Cardiac septum (tissue), 1 donor: Measurements from ENCODE around the gene SYK. TPM values are rescaled to one million over a fixed set of nuclear protein-coding genes. Genes with fewer than 3 reads are reported as not detected.
"Not testable (repeated sequence)": the region's sequence is repeated elsewhere in the genome, so short reads cannot be mapped to it uniquely, and the experiment has no call there.

Source experiments
- DNase-seq: peaks from one replicate; pipeline ENCODE4 v3.0.0-alpha.2; 2020; ENCODE audit warnings: low spot score
- intact Hi-C: fragments of 100-400 bp; cut with DNase I; formaldehyde crosslinking; loops from one replicate; pipeline ENCODE4 v1.14.0; 2022
- total RNA-seq: library from RNA; stranded (reverse); fragmentation: NEBNext Ultra II Directional; extraction: Animal tissue kit (Norgen Biotek cat#: 25700); gene quantifications from one replicate; pipeline ENCODE4 v1.2.1, GENCODE V29; 2021
- donor health status: DM: no; HTN: no; CAD: no.

Gene SYK
- total RNA-seq, 1 donor from 2014 or later, result 4.7 TPM

DNA sequence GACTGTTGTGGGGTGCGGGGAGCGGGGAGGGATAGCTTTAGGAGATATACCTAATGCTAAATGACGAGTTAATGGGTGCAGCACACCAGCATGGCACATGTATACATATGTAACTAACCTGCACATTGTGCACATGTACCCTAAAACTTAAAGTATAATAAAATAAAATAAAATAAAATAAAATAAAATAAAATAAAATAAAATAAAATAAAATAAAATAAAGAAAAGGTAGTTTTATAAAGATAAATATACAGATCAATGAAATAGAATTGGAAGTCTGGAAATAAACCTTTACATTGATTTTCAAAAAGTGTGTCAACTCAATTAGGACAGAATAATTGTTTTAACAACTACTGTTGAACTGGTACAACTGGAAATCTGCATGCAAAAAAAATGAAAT lies 8.6 kb upstream of the SYK start:
- DNase-seq, intact Hi-C loops: not testable (repeated sequence)

DNA sequence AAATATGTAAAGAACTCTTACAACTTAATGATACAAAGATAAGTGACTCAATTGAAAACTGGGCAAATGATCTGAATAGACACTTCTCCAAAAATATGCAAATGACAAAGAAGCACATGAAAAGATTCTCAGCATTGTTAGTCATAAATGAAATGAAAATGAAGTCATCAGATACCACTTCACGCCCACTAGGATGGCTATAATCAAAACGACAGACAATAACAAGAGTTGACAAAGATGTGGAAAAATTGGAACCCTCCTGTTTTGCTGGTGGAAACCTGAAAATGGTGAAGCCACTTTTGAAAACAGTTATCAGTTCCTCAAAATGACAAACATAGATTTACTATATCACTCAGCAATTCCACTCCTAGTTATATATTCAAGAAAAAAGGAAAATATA lies 7.9 kb upstream of the SYK start:
- intact Hi-C loops, result no loop called here
- no peak for DNase-seq

DNA sequence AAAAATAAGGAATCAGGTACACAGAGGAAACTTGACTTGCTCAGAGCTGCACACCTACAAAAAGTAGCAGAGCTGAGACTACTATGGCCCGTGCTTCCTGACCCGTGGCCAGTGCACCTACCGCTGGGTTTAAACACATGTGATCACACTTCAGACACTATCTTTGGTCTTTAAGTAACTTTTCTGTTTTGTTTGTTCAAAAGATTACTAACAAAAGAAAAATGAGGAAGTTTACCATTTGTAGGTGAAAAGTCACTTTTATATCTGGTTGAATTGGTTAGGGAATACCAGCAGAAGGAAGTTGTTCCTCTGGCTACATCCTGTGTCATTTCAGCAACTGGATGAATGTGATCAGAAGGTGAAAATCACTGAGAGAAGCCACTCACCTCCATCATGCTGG lies 6.5 kb upstream of the SYK start:
- no peak for DNase-seq
- intact Hi-C loops, result no loop called here

DNA sequence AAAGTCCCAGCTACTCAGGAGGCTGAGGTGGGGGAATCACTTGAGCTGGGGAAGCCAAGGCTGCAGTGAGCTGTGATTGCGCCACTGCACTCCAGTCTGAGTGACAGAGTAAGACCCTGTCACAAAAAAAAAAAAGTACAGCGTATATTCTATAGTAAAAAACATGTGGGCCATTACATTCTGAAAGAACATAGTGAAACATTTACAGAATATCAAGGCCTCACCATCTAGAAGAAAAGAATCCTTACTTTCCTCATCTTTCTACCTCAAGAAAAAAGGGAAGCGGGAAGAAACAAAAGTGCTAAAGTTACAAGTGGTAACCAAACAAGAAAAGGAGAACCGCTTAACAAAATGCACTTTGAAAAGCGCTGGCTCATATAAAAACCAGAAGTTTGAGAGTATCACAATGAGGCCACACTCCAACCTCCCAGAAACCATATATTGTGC lies 5.7 kb upstream of the SYK start:
- no peak for DNase-seq
- intact Hi-C loops, result no loop called here

DNA sequence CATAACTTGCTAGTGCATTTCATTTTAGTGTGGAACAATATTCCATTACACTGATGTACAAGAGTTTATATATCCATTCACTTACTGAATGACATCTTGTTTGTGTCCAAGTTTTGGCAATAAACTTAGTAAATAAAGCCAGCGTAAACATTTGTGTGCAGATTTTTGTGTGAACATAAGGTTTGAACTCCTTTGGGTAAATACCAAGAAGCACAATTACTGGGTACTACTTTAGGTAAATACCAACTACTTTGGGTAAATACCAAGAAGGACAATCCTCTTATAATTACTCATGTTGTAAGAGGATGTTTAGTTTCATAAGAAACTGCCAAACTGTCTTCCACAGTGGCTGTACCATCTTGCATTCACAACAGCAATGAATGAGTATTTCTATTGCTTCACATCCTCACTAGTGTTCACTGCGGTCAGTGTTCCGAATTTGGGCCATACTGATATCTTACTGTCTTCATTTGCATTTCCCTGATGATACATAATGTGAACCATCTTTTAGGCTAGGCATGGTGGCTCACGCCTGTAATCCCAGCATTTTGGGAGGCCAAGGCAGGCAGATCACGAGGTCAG lies 2.3 kb upstream of the SYK start:
- no peak for DNase-seq
- intact Hi-C loops, result no loop called here

DNA sequence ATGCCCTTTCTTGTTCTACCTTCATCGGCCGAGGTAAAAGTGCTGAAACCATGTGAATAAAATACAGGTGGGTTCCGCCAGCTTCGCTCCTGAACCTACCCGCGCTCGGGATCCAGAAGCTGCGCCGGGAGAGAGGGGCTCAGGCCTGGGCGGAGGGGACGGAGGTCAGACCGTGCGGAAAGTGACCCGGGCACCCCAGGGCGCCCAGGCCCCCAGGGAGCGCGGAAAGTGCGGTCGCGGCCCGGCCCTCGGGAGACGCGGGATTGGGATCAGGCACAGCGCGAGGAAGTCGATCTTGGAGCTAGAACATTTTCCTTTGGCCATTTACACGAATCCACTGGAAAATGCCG lies 329 bp downstream of the SYK start:
- intact Hi-C loops, result no loop called here
- no peak for DNase-seq

DNA sequence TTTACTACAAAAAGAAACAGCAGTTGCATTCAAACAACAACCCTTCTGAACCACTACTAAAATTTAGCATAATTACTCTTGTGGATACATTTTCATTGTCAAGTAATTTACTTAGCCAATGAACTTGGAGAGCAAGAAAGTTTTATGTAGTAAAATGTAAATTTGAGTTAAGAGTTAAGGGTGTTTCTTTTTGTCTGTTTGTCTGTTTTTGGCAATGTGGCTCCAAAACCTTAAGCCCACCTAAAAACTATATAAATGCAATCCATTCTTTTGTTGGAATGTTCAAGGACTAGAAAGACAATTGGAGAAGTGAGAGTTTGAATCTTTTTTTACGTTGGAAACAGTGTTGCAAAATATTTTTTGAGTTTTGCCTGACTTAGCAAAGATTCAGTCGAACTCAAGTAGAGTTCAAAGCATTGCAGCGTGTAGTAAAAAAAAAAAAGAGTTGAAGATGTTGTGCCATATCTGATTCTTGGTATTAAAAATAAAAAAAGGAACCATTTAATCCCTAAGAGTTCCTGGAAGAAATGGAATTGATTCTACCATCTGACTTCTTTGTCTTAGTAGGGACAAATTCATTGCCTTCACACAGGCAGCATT lies 867 bp downstream of the SYK start:
- no peak for DNase-seq
- intact Hi-C loops, result no loop called here

DNA sequence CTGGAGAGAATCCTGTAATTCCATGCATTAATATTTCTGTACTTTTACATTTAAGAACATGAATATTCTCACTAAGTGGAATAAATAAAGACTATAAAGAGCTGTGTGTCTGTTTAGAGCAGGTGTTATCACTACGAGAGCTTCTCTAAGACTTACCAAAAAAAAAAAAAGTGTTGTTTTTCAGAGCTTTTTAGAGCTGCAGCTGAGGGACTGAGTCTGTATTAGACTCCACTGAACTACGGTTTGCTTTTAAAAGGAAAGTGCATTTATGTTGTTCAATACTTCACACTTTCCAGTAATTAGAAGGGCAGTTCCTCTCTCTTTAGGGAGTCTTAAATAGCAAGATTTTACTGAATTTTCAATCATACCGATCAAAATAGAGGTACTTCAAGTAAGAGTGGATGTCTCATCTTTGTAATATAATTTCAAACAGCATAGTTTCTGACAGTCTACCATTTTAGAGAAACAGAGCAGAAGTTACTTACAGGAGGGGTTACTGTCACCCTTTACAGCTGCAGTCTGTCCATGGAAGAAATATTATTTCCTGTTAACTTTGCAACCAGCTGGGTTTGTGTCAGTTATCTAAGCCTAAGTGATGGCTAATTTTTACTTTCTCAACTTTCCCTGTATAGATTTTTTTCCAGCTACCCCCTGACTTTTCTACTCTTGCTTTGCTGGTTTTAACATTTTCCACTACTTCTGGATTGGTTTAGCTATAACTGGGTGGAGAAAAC lies 2.4 kb downstream of the SYK start:
- intact Hi-C loops, result no loop called here
- no peak for DNase-seq

DNA sequence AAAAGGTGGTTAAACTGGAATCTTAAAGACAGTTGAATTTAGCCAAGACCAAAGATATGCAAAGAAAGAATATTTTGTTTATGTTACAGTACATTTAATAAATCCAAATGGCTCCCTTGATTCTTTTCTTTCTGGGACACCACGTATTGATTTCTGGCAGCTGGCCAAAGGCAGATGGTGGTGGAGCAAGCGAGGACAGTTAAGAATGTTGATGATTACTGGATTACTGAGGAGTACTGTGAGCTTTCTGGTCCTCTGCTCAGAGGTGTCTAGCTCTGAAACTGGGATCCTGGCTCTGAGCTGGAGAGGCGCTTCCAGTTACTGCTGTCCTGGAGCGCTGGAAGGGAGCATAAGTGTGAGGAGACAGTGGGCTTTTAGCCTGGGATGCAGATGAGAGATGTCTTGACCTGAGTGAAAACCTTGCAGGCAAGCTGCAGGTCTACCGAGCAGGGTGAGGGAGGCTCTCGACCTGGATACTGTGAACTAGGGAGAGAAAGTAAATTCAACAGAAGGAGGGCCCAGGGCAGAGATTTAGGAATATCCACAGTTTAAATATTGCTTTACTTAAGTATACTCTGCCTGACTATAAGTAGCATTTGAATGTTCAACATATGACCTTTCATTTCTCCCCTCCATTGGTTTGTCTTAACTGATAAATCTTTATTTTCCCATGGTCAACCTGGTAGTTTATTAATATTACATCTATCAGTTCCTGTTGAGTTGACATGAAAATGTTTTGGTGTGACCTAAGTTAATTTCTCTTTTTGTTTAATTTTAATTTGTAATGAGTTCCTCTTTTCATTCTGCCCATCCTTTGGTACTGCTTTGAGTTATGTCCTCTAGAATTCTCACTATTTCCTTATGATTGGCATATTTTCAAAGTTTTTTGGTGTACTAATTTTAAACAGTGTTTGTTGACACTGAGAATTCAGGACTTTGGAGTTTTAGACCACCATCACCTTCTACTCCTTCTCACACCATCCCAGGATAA lies 3.7 kb downstream of the SYK start:
- intact Hi-C loops, result no loop called here

DNA sequence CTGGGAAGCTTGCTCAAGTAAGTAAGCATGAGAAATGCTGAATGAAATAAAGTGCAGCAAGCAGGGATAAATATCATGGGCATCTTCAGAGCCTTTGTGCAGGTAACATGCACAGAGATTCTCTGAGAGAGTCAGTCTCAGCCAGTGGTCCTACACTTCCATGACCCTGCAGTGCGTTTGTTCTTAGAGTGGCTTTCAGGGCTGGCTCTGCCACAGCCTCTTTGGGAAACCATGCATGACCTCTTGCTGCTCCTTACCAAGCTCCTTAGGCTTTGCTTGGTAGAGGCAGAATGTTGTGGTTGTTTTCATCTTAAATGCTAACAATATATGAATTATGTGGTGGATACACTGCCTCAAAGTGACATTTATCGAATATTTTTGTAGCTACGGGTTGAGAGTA lies 5.4 kb downstream of the SYK start:
- intact Hi-C loops, result no loop called here
- no peak for DNase-seq

More for the DNA sequence above, 3.7 kb downstream of the SYK start:
- DNase-seq, result no peak

DNA sequence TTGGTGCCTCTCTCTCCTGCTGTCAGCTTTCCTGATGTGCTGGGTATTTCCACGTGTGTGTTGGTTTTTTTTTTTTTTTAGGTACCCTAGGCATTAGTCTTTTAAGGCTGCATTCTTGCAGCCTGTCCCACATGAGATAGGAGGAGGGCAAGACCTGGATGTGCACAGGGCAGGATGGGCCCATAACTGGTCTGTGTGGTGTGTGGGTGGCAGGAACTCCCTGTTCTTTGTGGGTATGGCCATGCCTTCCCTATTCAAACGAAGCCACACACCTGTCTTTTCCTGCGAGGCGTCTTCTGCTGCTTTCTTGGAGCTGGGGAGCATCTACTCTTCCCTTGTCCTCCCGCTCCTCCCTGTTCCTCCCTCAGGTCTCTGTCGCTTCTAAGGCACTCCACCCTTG lies 6.8 kb downstream of the SYK start:
- intact Hi-C loops, result no loop called here
- DNase-seq, result no peak

DNA sequence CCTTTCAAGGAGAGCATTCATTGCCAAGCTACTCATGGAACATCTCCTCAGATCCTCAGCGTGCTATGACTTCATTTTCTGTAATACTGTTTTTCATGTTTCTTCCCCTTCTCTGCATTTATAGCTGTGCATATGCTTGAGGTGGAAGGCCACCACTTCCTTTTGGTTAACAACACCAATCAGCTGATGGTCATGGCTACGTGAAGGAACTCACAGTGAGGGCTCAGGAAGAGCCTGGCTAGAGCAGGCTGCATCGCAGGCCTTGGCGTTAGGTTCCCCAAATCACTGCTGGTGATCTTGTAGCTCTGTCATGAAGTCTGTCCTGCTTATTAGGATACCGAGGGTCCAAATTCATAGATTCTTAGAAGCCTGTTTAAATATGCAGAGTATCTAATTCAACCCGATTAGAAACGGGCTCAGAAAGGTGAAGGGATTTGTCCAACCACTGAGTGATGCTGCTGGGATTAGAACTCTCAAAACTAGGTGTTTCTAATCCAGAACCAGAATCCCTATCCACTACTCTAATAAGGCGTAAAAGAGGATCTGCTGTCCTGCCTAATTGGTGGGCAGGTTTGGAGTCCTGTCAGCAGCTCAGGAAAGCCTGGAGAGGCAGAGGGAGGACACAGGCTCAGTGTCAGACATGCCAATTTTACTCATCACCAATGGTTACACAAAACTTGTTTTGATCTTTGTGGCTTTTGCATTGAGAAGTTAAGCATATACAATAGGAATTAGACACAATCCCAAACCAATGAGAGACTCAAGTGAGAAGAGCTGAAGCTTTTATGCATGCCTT lies 7.5 kb downstream of the SYK start:
- intact Hi-C loops, result no loop called here
- DNase-seq, result no peak

DNA sequence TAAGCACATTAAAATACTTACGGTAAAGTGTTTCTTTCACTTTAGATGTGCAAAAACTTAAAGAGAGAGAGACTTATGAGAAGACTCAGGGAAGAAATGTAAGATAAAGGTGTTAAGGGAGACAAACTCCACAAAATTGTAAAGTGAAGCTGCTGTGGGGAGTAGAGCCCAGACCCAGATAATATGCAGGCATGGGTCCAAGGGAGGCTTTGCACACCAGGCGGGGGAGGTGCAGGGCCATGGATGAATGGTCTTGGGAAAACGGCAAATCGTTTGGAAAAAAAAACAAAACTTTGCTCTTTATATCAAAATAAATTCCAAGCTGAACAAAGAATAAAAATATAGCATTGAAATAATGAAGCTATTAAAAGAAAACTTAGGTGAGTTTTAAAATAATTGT lies 9.1 kb downstream of the SYK start:
- intact Hi-C loops, result no loop called here

DNA sequence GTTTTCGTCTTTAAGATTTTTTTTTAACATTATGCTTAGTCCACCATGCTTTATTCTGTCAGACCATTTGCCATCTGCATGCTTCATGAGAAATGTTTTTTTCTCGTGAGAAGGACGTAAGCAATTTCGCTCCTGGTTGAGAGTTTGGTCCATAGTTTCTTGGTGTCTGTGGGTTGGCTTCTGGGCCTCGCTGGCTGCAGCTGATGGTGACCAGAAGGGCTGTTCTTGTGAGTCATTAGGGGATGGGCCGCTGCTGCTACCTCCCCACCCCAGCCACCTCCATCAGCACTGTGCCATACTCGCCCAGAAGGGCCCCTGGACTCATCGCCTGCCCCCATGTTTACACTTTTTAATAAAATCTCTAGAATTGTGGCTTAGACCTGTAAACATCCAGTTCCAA lies 11.4 kb downstream of the SYK start:
- no peak for DNase-seq
- intact Hi-C loops, result no loop called here

More for the DNA sequence above, 9.1 kb downstream of the SYK start:
- DNase-seq, result no peak

DNA sequence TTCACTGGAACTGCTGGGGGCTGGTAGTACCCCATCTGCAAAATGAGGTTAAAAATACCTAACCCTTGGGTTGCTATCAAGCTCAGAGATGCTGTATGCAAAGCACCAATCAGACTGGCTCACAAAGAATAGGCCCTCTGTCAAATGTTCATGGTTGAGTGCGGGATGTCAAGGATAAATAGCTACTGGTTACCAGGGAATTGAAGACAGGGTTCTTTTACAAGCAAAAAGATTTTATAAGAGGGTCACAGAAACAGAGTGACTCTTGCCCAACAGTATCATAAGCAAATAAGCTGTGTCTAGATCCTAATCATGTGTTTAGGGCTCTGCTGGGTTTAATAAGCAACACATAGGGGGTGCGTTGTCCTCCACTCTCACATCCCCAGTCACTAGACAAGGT lies 11.9 kb downstream of the SYK start:
- DNase-seq, result no peak
- intact Hi-C loops, result no loop called here

DNA sequence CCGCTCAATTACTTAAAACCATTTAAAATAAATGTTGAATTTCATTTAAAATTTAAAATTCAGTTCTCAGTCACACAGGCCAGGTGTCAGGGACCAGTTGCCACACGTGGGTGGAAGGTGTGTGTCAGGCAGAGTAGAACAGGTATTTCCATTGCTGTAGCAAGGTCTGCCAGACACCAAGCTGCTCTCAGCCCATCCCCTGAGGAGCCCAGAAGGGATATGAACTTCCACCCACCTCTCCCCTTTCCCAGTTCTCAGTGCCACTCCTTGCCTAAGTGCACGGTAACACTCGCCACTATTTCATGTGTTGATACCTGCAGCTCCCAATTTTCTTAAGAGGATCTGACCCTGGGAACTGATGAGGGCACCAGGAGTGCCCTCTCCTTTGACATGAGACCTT lies 12.7 kb downstream of the SYK start:
- intact Hi-C loops, result no loop called here
- DNase-seq, result no peak

DNA sequence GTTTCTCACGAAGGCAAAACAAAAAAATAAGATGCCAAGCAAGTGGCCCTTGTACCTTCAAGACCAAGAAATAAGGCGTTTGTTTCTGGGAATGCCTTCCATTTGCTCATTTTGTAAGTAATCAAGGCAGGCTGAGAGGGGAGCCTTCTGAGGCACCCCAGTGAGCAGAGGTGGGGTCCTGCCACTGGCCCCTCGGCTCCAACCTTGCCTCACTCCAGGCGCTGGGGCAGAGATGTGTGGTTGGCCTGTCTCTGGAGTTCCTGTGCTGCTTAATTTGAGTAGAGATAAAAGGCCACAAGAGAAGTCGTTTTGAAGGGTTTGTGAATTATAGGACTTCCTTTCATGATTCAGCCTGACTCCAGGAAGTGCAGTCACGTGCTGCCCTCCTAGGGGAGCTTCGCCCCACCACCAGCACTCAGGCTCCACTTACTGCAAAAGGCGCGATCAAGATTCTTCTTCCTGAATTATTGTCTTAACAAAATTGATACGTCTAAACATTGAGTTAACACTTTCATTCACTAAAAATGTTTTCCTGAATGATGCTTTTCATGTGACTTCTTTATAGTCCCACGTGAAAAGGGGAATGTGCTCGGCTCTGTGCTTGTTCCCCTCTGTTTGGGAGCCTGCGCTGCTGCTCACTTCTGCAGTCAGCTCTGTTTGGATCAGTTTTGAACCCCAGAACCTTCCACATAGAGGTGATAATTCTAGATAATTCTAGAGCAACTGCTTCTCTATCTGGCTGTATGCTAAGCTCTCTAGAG lies 13.7 kb downstream of the SYK start:
- DNase-seq, result no peak
- intact Hi-C loops, result no loop called here

DNA sequence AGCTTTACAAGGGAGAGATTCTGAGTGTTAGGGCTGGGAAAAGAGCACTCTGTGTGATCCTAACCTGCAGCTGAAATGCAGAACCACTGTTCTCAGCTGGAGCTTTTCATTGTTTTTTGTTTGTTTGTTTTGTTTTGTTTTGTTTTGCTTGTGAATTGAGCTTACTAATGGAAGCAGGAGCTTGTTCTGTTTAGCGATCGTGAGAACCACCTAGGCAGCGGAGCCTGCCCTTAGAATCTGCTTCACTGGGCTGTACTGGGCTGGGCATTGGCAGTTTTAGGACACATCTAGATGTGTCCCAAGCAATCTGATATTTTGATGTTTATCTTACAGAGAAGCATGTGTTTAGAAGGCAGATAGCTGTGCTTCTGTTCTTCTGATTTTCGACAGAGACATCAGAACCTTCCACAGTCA lies 14.3 kb downstream of the SYK start:
- no peak for DNase-seq
- intact Hi-C loops, result no loop called here

DNA sequence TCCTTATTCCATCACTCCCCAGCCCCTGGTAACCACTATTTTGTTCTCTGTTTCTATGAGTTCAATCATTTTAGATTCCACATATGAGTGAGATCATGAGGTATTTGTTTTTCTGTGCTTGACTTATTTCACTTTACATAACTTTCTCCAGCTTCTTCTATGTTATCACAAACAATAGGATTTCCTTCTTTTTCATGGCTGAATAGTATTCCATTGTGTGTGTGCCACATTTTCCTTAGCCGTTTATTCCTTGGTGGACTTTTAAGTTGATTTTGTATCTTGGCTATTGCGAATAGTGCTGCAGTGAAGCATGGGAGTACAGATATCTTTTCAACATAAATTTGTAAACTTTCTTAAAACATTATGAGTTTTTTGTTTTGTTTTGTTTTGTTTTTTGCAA lies 15.1 kb downstream of the SYK start:
- DNase-seq, result no peak
- intact Hi-C loops, result no loop called here
